Measurements from ENCODE around the gene PLCB1.

PLCB1 gene

DNA sequence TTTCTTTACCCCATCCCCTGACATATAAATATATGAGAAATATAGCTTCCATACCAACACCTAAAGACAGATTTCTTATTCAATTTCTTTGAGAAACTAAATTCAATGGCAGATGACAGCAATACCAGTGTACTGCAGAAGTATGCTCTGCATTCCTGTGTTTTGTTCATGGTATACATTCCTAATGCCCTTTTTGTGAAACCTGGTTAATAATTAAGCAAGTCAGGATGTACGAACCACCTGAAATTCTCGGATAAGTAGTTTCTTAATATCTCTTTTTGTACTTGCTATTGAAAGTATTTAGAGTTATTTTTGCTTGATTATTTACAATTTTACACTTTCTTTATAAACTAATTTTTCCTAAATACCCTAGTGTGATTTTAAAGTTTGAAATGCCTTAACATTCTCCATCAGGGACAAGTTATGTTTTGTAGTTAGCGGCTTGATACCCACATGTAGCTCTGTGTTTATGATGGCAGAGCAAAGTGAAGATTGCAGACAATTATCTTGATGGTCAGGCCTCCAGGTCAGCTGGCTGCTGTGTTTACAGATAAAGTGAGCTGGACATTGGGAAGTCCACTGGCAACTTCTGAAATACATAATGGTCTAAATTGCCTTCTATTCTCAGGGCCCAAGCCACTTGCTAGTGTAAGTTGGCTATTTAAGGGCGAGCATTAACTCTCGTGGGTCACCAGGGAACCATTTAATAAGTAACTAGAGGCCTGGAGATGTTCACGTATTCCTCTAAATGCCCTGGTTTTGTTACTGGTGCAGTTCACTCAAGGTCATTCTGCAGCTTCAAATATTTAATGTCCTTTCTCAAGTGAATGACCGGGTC lies 58.2 kb downstream of the PLCB1 start:
- no peak overlapping the region for H4K8ac ChIP-seq (ENCODE audit: low read depth, low read length)
- no peak overlapping the region for H4K91ac ChIP-seq (ENCODE audit: low read depth, low read length, poor library complexity)
- H3K36me3 ChIP-seq (replicated peaks in 1 of 2; ENCODE audit: control insufficient read depth in 2 of 2, insufficient read depth in 2 of 2, low read length in 2 of 2) = no peaks in the 10 kb centered on the region
- H2BK5ac ChIP-seq (ENCODE audit: low read length) = no peak overlapping the region
- no peak overlapping the region for H3K9ac ChIP-seq (ENCODE audit: low read depth, low read length, poor library complexity)
- no peak overlapping the region for H2AFZ ChIP-seq (ENCODE audit: low read length)
- H3K4ac ChIP-seq (ENCODE audit: low read length) = no peak overlapping the region
- no peaks in the 10 kb centered on the region for H3K4me1 ChIP-seq (ENCODE audit: control insufficient read depth in 2 of 2, insufficient read depth in 1 of 2, low read depth in 1 of 2, low read length in 2 of 2)
- no peak overlapping the region for H3K27ac ChIP-seq (replicated peaks; ENCODE audit: low read length)
- no peak overlapping the region for H3K18ac ChIP-seq (ENCODE audit: low read length)
- no peak for DNase-seq (ENCODE audit: low spot score)
- no peak overlapping the region for H2BK12ac ChIP-seq (ENCODE audit: low read length)
- H3K23ac ChIP-seq (ENCODE audit: low read depth, low read length, poor library complexity) = no peak overlapping the region
- no peak overlapping the region for H2BK15ac ChIP-seq (ENCODE audit: low read length)
- H3K27me3 ChIP-seq (ENCODE audit: control insufficient read depth in 3 of 3, insufficient read depth in 3 of 3, low read depth in 1 of 3, low read length in 3 of 3) = no peaks in the 10 kb centered on the region
- H3K79me1 ChIP-seq (ENCODE audit: low read depth, low read length) = no peaks in the 10 kb centered on the region
- H2AK5ac ChIP-seq (ENCODE audit: low read depth, low read length) = no peak overlapping the region
- no peak overlapping the region for H2BK120ac ChIP-seq (ENCODE audit: low read depth, low read length)
- no peak overlapping the region for H3K14ac ChIP-seq (ENCODE audit: low read length)
- WGBS, 2 donors (ENCODE audit: extremely low coverage in 2 of 2, insufficient read length in 2 of 2, insufficient replicate concordance in 1 of 2) = no CpG with 5 or more reads among the region's 7 CpGs
- peaks cover 0 to 5% of the 10 kb centered on the region in 2 donors for H3K9me3 ChIP-seq (replicated peaks in 1 of 2; ENCODE audit: control insufficient read depth in 2 of 2, insufficient read depth in 1 of 2, low read depth in 1 of 2, low read length in 2 of 2)
- peak overlapping the region in 1 of 2 donors; percentile 28 for H3K4me3 ChIP-seq (ENCODE audit: low read length in 2 of 2)
- H3K4me2 ChIP-seq (ENCODE audit: insufficient read depth, low read length, poor library complexity, severe bottlenecking) = no peak overlapping the region

DNA sequence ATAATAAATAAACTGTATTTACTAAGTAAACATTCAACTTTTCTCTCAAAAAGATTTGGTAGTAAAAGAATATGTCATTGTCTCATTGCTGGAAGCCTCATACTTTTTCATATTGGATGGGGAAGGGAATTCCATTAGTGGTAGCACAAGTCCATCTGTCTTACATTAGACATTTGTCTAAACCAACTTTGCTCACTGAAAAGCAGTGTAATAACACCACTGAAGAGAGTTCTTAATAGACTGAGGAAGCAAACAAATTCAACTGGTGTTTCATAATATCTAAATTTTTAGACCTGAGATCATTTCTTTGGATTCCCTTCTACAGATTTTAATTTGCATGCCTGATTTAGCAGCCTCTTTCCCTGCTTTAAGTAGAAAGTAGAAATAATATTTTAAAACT lies 62.7 kb downstream of the PLCB1 start:
- H4K8ac ChIP-seq (ENCODE audit: low read depth, low read length) = no peak overlapping the region

DNA sequence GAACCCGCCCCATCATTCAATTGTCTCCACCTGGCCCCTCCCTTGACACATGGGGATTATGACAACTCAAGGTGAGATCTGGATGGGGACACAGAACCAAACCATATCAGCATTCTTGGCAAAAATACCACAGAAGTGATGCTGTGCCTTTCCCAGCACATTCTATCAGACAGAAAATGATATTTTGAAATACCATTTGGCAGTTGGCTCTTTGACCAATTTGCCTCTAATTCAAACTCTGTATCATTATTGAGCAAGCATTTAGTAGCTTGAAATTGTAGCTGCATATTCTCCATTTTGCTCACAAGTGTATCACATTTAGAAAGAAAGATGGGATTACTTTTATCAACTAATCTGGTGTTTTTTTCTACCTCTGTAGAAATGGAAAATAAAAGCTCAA lies 64.0 kb downstream of the PLCB1 start:
- H2BK12ac ChIP-seq (ENCODE audit: low read length) = no peak overlapping the region
- H3K9me3 ChIP-seq (replicated peaks in 1 of 2; ENCODE audit: control insufficient read depth in 2 of 2, insufficient read depth in 1 of 2, low read depth in 1 of 2, low read length in 2 of 2) = peaks cover 0 to 5% of the 10 kb centered on the region in 2 donors
- H3K79me1 ChIP-seq (ENCODE audit: low read depth, low read length) = peaks cover 2% of the 10 kb centered on the region
- no peaks in the 10 kb centered on the region for H3K27me3 ChIP-seq (ENCODE audit: control insufficient read depth in 3 of 3, insufficient read depth in 3 of 3, low read depth in 1 of 3, low read length in 3 of 3)
- no peak overlapping the region for H3K23ac ChIP-seq (ENCODE audit: low read depth, low read length, poor library complexity)
- H3K4me2 ChIP-seq (ENCODE audit: insufficient read depth, low read length, poor library complexity, severe bottlenecking) = no peak overlapping the region
- H3K9ac ChIP-seq (ENCODE audit: low read depth, low read length, poor library complexity) = no peak overlapping the region
- H2BK120ac ChIP-seq (ENCODE audit: low read depth, low read length) = no peak overlapping the region
- H4K91ac ChIP-seq (ENCODE audit: low read depth, low read length, poor library complexity) = no peak overlapping the region
- no peak overlapping the region for H3K4me3 ChIP-seq (ENCODE audit: low read length in 2 of 2)
- H2BK15ac ChIP-seq (ENCODE audit: low read length) = no peak overlapping the region
- H2AK5ac ChIP-seq (ENCODE audit: low read depth, low read length) = no peak overlapping the region
- H4K8ac ChIP-seq (ENCODE audit: low read depth, low read length) = no peak overlapping the region
- H3K4ac ChIP-seq (ENCODE audit: low read length) = no peak overlapping the region
- no peaks in the 10 kb centered on the region for H3K4me1 ChIP-seq (ENCODE audit: control insufficient read depth in 2 of 2, insufficient read depth in 1 of 2, low read depth in 1 of 2, low read length in 2 of 2)
- H2AFZ ChIP-seq (ENCODE audit: low read length) = no peak overlapping the region
- no peak overlapping the region for H2BK5ac ChIP-seq (ENCODE audit: low read length)
- H3K27ac ChIP-seq (replicated peaks; ENCODE audit: low read length) = no peak overlapping the region
- no peak overlapping the region for H3K18ac ChIP-seq (ENCODE audit: low read length)
- WGBS, 2 donors (ENCODE audit: extremely low coverage in 2 of 2, insufficient read length in 2 of 2, insufficient replicate concordance in 1 of 2) = no CpG with 5 or more reads among the region's 1 CpG
- no peak overlapping the region for H3K14ac ChIP-seq (ENCODE audit: low read length)
- DNase-seq (ENCODE audit: low spot score) = no peak
- no peaks in the 10 kb centered on the region for H3K36me3 ChIP-seq (replicated peaks in 1 of 2; ENCODE audit: control insufficient read depth in 2 of 2, insufficient read depth in 2 of 2, low read length in 2 of 2)

More for the DNA sequence above, 62.7 kb downstream of the PLCB1 start:
- Histone ChIP-seq H3K79me1 (ENCODE audit: low read depth, low read length) (peaks cover 2% of the 10 kb centered on the region), H3K4me2 (ENCODE audit: insufficient read depth, low read length, poor library complexity, severe bottlenecking) (no peak overlapping the region), H2BK12ac (ENCODE audit: low read length) (no peak overlapping the region), H4K91ac (ENCODE audit: low read depth, low read length, poor library complexity) (no peak overlapping the region), H3K27me3 (ENCODE audit: control insufficient read depth in 3 of 3, insufficient read depth in 3 of 3, low read depth in 1 of 3, low read length in 3 of 3) (no peaks in the 10 kb centered on the region), H2BK15ac (ENCODE audit: low read length) (no peak overlapping the region), H2AFZ (ENCODE audit: low read length) (no peak overlapping the region), H2BK120ac (ENCODE audit: low read depth, low read length) (no peak overlapping the region), H3K4ac (ENCODE audit: low read length) (no peak overlapping the region), H3K27ac (replicated peaks; ENCODE audit: low read length) (no peak overlapping the region), H3K4me3 (ENCODE audit: low read length in 2 of 2) (no peak overlapping the region), H2AK5ac (ENCODE audit: low read depth, low read length) (no peak overlapping the region), H3K18ac (ENCODE audit: low read length) (no peak overlapping the region), H3K4me1 (ENCODE audit: control insufficient read depth in 2 of 2, insufficient read depth in 1 of 2, low read depth in 1 of 2, low read length in 2 of 2) (no peaks in the 10 kb centered on the region), H3K14ac (ENCODE audit: low read length) (no peak overlapping the region), H3K36me3 (replicated peaks in 1 of 2; ENCODE audit: control insufficient read depth in 2 of 2, insufficient read depth in 2 of 2, low read length in 2 of 2) (no peaks in the 10 kb centered on the region), H3K9ac (ENCODE audit: low read depth, low read length, poor library complexity) (no peak overlapping the region), H2BK5ac (ENCODE audit: low read length) (no peak overlapping the region), H3K23ac (ENCODE audit: low read depth, low read length, poor library complexity) (no peak overlapping the region), H3K9me3 (replicated peaks in 1 of 2; ENCODE audit: control insufficient read depth in 2 of 2, insufficient read depth in 1 of 2, low read depth in 1 of 2, low read length in 2 of 2) (peaks cover 0 to 5% of the 10 kb centered on the region in 2 donors)
- no peak for DNase-seq (ENCODE audit: low spot score)

DNA sequence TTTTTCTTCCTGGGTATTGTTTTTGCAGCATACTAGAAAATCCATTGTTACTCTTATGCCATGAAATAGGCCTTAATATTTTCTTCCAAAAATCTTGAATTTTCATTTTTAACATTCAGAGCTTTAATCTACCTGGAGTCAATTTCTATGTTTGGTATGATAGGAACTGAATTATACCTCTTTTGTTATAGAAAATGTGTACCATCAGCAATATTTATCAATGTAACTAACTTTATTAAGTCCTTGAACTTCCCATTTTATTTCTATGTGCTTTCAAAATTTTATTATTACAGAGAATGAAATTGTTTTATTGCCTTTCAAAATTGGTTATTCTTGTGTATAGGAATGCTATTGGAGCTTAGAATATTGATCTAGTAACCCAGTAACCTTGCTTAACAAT lies 68.2 kb downstream of the PLCB1 start:
- H2AK5ac ChIP-seq (ENCODE audit: low read depth, low read length) = no peak overlapping the region
- H3K4me2 ChIP-seq (ENCODE audit: insufficient read depth, low read length, poor library complexity, severe bottlenecking) = no peak overlapping the region
- H2BK5ac ChIP-seq (ENCODE audit: low read length) = no peak overlapping the region
- H3K23ac ChIP-seq (ENCODE audit: low read depth, low read length, poor library complexity) = no peak overlapping the region
- H3K14ac ChIP-seq (ENCODE audit: low read length) = no peak overlapping the region
- DNase-seq (ENCODE audit: low spot score) = no peak
- H2BK12ac ChIP-seq (ENCODE audit: low read length) = no peak overlapping the region
- no peak overlapping the region for H4K91ac ChIP-seq (ENCODE audit: low read depth, low read length, poor library complexity)
- H3K18ac ChIP-seq (ENCODE audit: low read length) = no peak overlapping the region
- H3K27me3 ChIP-seq (ENCODE audit: control insufficient read depth in 3 of 3, insufficient read depth in 3 of 3, low read depth in 1 of 3, low read length in 3 of 3) = no peaks in the 10 kb centered on the region
- no peak overlapping the region for H2AFZ ChIP-seq (ENCODE audit: low read length)
- H3K4me1 ChIP-seq (ENCODE audit: control insufficient read depth in 2 of 2, insufficient read depth in 1 of 2, low read depth in 1 of 2, low read length in 2 of 2) = no peaks in the 10 kb centered on the region
- H2BK15ac ChIP-seq (ENCODE audit: low read length) = no peak overlapping the region
- no peak overlapping the region for H4K8ac ChIP-seq (ENCODE audit: low read depth, low read length)
- H3K27ac ChIP-seq (replicated peaks; ENCODE audit: low read length) = no peak overlapping the region
- H3K4ac ChIP-seq (ENCODE audit: low read length) = no peak overlapping the region
- no peak overlapping the region for H3K9ac ChIP-seq (ENCODE audit: low read depth, low read length, poor library complexity)
- peaks cover 2% of the 10 kb centered on the region for H3K79me1 ChIP-seq (ENCODE audit: low read depth, low read length)
- H3K9me3 ChIP-seq (replicated peaks in 1 of 2; ENCODE audit: control insufficient read depth in 2 of 2, insufficient read depth in 1 of 2, low read depth in 1 of 2, low read length in 2 of 2) = no peaks in the 10 kb centered on the region
- no peak overlapping the region for H2BK120ac ChIP-seq (ENCODE audit: low read depth, low read length)
- no peaks in the 10 kb centered on the region for H3K36me3 ChIP-seq (replicated peaks in 1 of 2; ENCODE audit: control insufficient read depth in 2 of 2, insufficient read depth in 2 of 2, low read length in 2 of 2)
- no peak overlapping the region for H3K4me3 ChIP-seq (ENCODE audit: low read length in 2 of 2)

Measured in neuronal stem cell (in vitro differentiated cells).